ENCODE measurements around the gene NUDT14. TPM values are rescaled to one million over a fixed set of nuclear protein-coding genes. Genes with fewer than 3 reads are reported as not detected.
A peak's percentile ranks its signal among the peaks of the same experiment; 100 is the strongest.

The NUDT14 gene
- polyA plus RNA-seq, 3 donors: 22.0 to 37.4 (median 23.9) TPM

GRCh38 chr14:105221598-105222178 lies 40.6 kb upstream of the NUDT14 start:
- intact Hi-C loops (cut with micrococcal nuclease): no loop called here
- Histone ChIP-seq H3K9me3 (replicated peaks in 1 of 2; ENCODE audit: control insufficient read depth in 1 of 2, insufficient read depth in 1 of 2, low read length in 2 of 2) (no peaks in the 10 kb centered on the region), H4K20me1 (ENCODE audit: insufficient read depth, low read length) (no peaks in the 10 kb centered on the region), H3K79me2 (ENCODE audit: insufficient read depth, low read length) (no peaks in the 10 kb centered on the region), H3K27ac (ENCODE audit: low read depth in 1 of 2, low read length in 2 of 2) (no peak overlapping the region), H3K9ac (ENCODE audit: insufficient read depth, low read length, poor library complexity, severe bottlenecking) (no peak overlapping the region), H2AFZ (ENCODE audit: insufficient read depth, low read depth, low read length, poor library complexity, severe bottlenecking) (no peak overlapping the region), H3K27me3 (ENCODE audit: control insufficient read depth in 2 of 2, insufficient read depth in 2 of 2, low read length in 2 of 2) (no peaks in the 10 kb centered on the region), H3K36me3 (replicated peaks in 1 of 2; ENCODE audit: control insufficient read depth in 1 of 2, insufficient read depth in 2 of 2, low read length in 2 of 2) (peaks cover 66 to 99% of the 10 kb centered on the region in 2 donors), H3K4me1 (ENCODE audit: control insufficient read depth in 1 of 2, insufficient read depth in 2 of 2, low read length in 2 of 2) (no peaks in the 10 kb centered on the region), H3K4me3 (replicated peaks in 1 of 3; ENCODE audit: low read depth in 2 of 3, low read length in 3 of 3) (no peak overlapping the region), H3K4me2 (replicated peaks; ENCODE audit: extremely low read depth, low read length, poor library complexity, severe bottlenecking) (no peak overlapping the region)
- H3K4me3 Mint-ChIP-seq: no peak overlapping the region
- H3K36me3 Mint-ChIP-seq: peaks cover 72 to 96% of the 10 kb centered on the region in 2 donors
- DNase-seq: no peak
- peaks cover 7% of the 10 kb centered on the region for H3K4me1 Mint-ChIP-seq
- WGBS (ENCODE audit: insufficient coverage): 96% methylated on average over 20 of the region's 27 CpGs
- H3K9me3 Mint-ChIP-seq: peaks cover 0 to 7% (median 0%) of the 10 kb centered on the region in 7 donors
- no peak for TF ChIP-seq CTCF (IDR thresholded peaks at IDR 0.05)
- peaks cover 0 to 3% (median 0%) of the 10 kb centered on the region in 3 donors for H3K27me3 Mint-ChIP-seq (ENCODE audit: low read depth in 3 of 3)
- H3K27ac Mint-ChIP-seq: no peak overlapping the region

- peaks cover 69 to 92% of the 10 kb centered on the region in 2 donors for H3K36me3 Mint-ChIP-seq
- H3K4me3 Mint-ChIP-seq: no peak overlapping the region
- H3K9me3 Mint-ChIP-seq: peaks cover 0 to 7% (median 2%) of the 10 kb centered on the region in 7 donors
- Histone ChIP-seq H3K4me1 (ENCODE audit: control insufficient read depth in 1 of 2, insufficient read depth in 2 of 2, low read length in 2 of 2) (no peaks in the 10 kb centered on the region), H3K36me3 (replicated peaks in 1 of 2; ENCODE audit: control insufficient read depth in 1 of 2, insufficient read depth in 2 of 2, low read length in 2 of 2) (peaks cover 64 to 99% of the 10 kb centered on the region in 2 donors), H3K4me3 (replicated peaks in 1 of 3; ENCODE audit: low read depth in 2 of 3, low read length in 3 of 3) (no peak overlapping the region), H3K9ac (ENCODE audit: insufficient read depth, low read length, poor library complexity, severe bottlenecking) (no peak overlapping the region), H3K27ac (ENCODE audit: low read depth in 1 of 2, low read length in 2 of 2) (no peak overlapping the region), H3K27me3 (ENCODE audit: control insufficient read depth in 2 of 2, insufficient read depth in 2 of 2, low read length in 2 of 2) (no peaks in the 10 kb centered on the region), H3K79me2 (ENCODE audit: insufficient read depth, low read length) (no peaks in the 10 kb centered on the region), H3K4me2 (replicated peaks; ENCODE audit: extremely low read depth, low read length, poor library complexity, severe bottlenecking) (no peak overlapping the region), H2AFZ (ENCODE audit: insufficient read depth, low read depth, low read length, poor library complexity, severe bottlenecking) (no peak overlapping the region), H3K9me3 (replicated peaks in 1 of 2; ENCODE audit: control insufficient read depth in 1 of 2, insufficient read depth in 1 of 2, low read length in 2 of 2) (peaks cover 0 to 3% of the 10 kb centered on the region in 2 donors), H4K20me1 (ENCODE audit: insufficient read depth, low read length) (no peaks in the 10 kb centered on the region)
- peaks cover 7% of the 10 kb centered on the region for H3K4me1 Mint-ChIP-seq
- 96% methylated on average over 27 of the region's 29 CpGs for WGBS (ENCODE audit: insufficient coverage)
- H3K27ac Mint-ChIP-seq: peak overlapping the region in 1 of 7 donors; percentile 30
- TF ChIP-seq CTCF (IDR thresholded peaks at IDR 0.05): no peak
- intact Hi-C loops (cut with micrococcal nuclease): no loop called here
- no peak for DNase-seq
- H3K27me3 Mint-ChIP-seq (ENCODE audit: low read depth in 3 of 3): peaks cover 0 to 3% (median 0%) of the 10 kb centered on the region in 3 donors
Observed at GRCh38 chr14:105220699-105221597, 39.8 kb upstream of the NUDT14 start.
